Kidney (tissue), 14 donors: ENCODE data around the gene C13orf46. TPM values are rescaled to one million over a fixed set of nuclear protein-coding genes. Genes with fewer than 3 reads are reported as not detected.

ENCODE experiments used
- DNase-seq, 5 donors: peaks; one replicate each; pipeline ENCODE4 v3.0.0-alpha.2; 2013 to 2020
- FAIRE-seq: peaks from 2 replicates; lab custom pipeline; 2012; peaks lifted over from hg19 to GRCh38; lab: Jason Lieb, UNC
- H3K27ac ChIP-seq, 2 donors: one replicate each; pipeline ENCODE4 v1.7.0; 2013; ENCODE audit warnings: low read depth in 2 of 2, low read length in 2 of 2, inconsistent platforms in 1 of 2
- H3K27me3 ChIP-seq: one replicate; pipeline ENCODE4 v1.7.1; 2013; ENCODE audit warnings: low read length, inconsistent platforms; ENCODE audit not compliant: control insufficient read depth, insufficient read depth
- H3K36me3 ChIP-seq, 3 donors: one replicate each; pipeline versions ENCODE4 v1.7.0 to v1.7.1; 2013; ENCODE audit warnings: low read length in 3 of 3, control low read depth in 1 of 3, inconsistent platforms in 1 of 3; ENCODE audit not compliant: insufficient read depth in 3 of 3, control insufficient read depth in 2 of 3
- H3K4me1 ChIP-seq, 3 donors: one replicate each; pipeline versions ENCODE4 v1.7.0 to v1.7.1; 2013; ENCODE audit warnings: low read length in 3 of 3, inconsistent platforms in 1 of 3, low read depth in 1 of 3; ENCODE audit not compliant: control insufficient read depth in 2 of 3, insufficient read depth in 2 of 3
- H3K4me3 ChIP-seq, 3 donors: one replicate each; pipeline versions ENCODE4 v1.7.0 to v1.8.1; 2013; ENCODE audit warnings: low read length in 3 of 3, control low read depth in 1 of 3, inconsistent platforms in 1 of 3
- H3K9ac ChIP-seq, 3 donors: one replicate each; pipeline versions ENCODE4 v1.7.0 to v1.7.1; 2013; ENCODE audit warnings: low read length in 3 of 3, control low read depth in 1 of 3, inconsistent platforms in 1 of 3
- H3K9me3 ChIP-seq, 3 donors: one replicate each; pipeline versions ENCODE4 v1.7.0 to v1.7.1; 2013; ENCODE audit warnings: low read length in 3 of 3, control low read depth in 1 of 3, inconsistent platforms in 1 of 3; ENCODE audit not compliant: control insufficient read depth in 2 of 3, insufficient read depth in 1 of 3
- intact Hi-C: fragments of 100-400 bp; cut with DNase I; formaldehyde crosslinking; loops from one replicate; pipeline ENCODE4 v1.11.1; 2022
- polyA plus RNA-seq: library from polyadenylated mRNA; stranded (reverse); fragments of 350-450 nt; fragmentation: Illumina TruSeq; extraction: RNeasy Lipid Tissue Mini Kit (QIAGEN cat#74804); gene quantifications from one replicate; pipeline ENCODE4 v1.2.3, GENCODE V29; 2014; ENCODE audit warnings: low read depth, low replicate concordance; ENCODE audit not compliant: insufficient read depth
- total RNA-seq: library from RNA; stranded (reverse); fragmentation: NEBNext Ultra II Directional; extraction: Animal tissue kit (Norgen Biotek cat#: 25700); gene quantifications from one replicate; pipeline ENCODE4 v1.2.1, GENCODE V29; 2021
- TF ChIP-seq, protein P1 (sequence below): IDR thresholded peaks from 3 replicates; pipeline ENCODE4 v1.5.1; 2012; ENCODE audit warnings: mild to moderate bottlenecking, moderate library complexity, borderline replicate concordance; ENCODE audit not compliant: insufficient read depth; ENCODE audit errors: extremely low read depth
- donor health status: control.
- donor health status: control.
- donor health status: control.
- donor health status: control.
- donor health status: control.
- donor health status: DM: yes; HTN: yes; CAD: no.
- donor health status: Normal renal cell carcinoma (clear cell type).

Gene C13orf46
- total and polyA plus RNA-seq, 2 donors from 2014 or later, result 1.1 TPM; not detected in 1

DNA sequence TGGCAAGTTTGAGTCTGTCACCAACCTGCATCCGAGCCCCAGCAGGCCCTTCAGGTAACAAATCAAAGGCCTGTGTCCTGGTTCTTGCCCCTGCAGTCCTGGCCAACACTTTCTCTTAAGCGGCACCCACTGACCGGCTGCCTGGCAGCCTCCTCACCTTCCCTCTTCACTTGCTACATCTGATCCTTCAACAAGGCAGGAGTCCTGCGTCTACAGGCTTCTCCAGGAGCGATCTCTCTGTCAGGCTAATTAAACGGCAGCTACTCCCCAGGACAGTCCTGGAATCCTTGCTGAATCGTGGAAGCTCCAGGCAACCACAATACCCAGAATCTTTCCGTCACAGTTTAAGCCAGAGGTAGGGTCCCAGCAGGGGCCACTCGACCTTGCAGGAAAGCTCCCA, 68.9 kb downstream of the C13orf46 start:
- H3K9ac ChIP-seq, result no peak overlapping the region
- H3K27me3 ChIP-seq, result no peaks in the 10 kb centered on the region
- peaks cover 0 to 3% (median 0%) of the 10 kb centered on the region in 3 donors for H3K4me1 ChIP-seq
- FAIRE-seq (no peak), DNase-seq (peak in 1 of 5 donors; percentile 2)
- H3K36me3 ChIP-seq, result no peaks in the 10 kb centered on the region
- intact Hi-C loops, result no loop called here
- no peak overlapping the region for H3K4me3 ChIP-seq
- TF ChIP-seq, protein P1, sequence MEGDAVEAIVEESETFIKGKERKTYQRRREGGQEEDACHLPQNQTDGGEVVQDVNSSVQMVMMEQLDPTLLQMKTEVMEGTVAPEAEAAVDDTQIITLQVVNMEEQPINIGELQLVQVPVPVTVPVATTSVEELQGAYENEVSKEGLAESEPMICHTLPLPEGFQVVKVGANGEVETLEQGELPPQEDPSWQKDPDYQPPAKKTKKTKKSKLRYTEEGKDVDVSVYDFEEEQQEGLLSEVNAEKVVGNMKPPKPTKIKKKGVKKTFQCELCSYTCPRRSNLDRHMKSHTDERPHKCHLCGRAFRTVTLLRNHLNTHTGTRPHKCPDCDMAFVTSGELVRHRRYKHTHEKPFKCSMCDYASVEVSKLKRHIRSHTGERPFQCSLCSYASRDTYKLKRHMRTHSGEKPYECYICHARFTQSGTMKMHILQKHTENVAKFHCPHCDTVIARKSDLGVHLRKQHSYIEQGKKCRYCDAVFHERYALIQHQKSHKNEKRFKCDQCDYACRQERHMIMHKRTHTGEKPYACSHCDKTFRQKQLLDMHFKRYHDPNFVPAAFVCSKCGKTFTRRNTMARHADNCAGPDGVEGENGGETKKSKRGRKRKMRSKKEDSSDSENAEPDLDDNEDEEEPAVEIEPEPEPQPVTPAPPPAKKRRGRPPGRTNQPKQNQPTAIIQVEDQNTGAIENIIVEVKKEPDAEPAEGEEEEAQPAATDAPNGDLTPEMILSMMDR, result no peak
- H3K9me3 ChIP-seq, result no peaks in the 10 kb centered on the region
- no peak overlapping the region for H3K27ac ChIP-seq

DNA sequence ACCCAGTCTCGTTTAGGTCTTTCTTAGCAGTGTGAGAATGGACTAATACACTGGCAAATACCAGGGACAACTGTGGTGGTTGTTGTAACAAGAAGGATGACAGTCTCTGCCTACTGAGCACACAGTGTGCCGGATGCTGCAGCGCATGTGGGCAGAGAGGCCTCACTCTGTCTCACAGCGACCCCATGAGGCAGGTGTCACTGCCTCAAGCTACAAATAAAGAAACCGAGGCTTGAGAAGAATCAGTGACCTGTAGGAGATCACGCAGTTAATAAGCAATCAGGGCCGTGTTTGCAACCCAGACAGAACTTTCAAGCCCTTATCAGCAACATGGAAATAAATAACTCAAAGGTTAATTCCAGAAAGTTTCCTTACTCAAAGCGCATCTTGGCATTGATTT, 69.5 kb downstream of the C13orf46 start:
- intact Hi-C loops, result no loop called here
- H3K4me1 ChIP-seq, result peaks cover 0 to 3% (median 0%) of the 10 kb centered on the region in 3 donors
- H3K9ac ChIP-seq, result no peak overlapping the region
- FAIRE-seq, result no peak
- H3K36me3 ChIP-seq, result no peaks in the 10 kb centered on the region
- no peak overlapping the region for H3K4me3 ChIP-seq
- DNase-seq, result peak in 1 of 5 donors; percentile 9
- H3K27ac ChIP-seq, result no peak overlapping the region
- H3K9me3 ChIP-seq, result no peaks in the 10 kb centered on the region
- no peaks in the 10 kb centered on the region for H3K27me3 ChIP-seq
- TF ChIP-seq, protein P1, result peak; percentile 49

DNA sequence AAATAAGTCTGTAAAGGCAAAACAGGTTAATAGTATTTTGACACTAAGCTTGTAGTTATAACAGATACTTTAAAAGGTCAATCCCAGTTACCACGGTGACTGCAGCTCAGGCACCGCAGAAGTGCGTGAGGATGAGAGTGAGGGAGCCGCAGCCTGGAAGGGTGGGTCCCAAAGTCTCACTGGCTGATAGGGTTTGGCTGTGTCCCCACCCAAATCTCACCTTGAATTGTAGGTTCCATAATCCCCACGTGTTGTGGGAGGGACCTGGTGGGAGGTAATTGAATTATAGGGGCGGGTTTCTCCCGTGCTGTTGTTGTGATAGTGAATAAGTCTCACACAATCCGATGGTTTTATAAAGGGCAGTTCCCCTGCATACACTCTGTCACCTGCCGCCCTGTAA, 70.0 kb downstream of the C13orf46 start:
- intact Hi-C loops, result no loop called here
- no peak for DNase-seq
- Histone ChIP-seq H3K36me3 (no peaks in the 10 kb centered on the region), H3K9me3 (no peaks in the 10 kb centered on the region), H3K27ac (no peak overlapping the region), H3K4me3 (no peak overlapping the region), H3K27me3 (no peaks in the 10 kb centered on the region), H3K9ac (no peak overlapping the region), H3K4me1 (peaks cover 0 to 3% (median 0%) of the 10 kb centered on the region in 3 donors)
- FAIRE-seq, result no peak
- TF ChIP-seq, protein P1, result no peak

Other genes with a start within 250 kb of the C13orf46 start
- gene TMEM255B, start 214.8 kb downstream of the C13orf46 start, total RNA-seq, result 29.3 TPM
- 11.9 TPM for gene TMEM255B, start 214.8 kb downstream of the C13orf46 start, polyA plus RNA-seq
- 83.5 TPM for gene GAS6, start 110.0 kb downstream of the C13orf46 start, total RNA-seq
- gene GAS6, start 110.0 kb downstream of the C13orf46 start, polyA plus RNA-seq, result 135 TPM
- gene RASA3, start 158.5 kb upstream of the C13orf46 start, total RNA-seq, result 28.8 TPM
- gene RASA3, start 158.5 kb upstream of the C13orf46 start, polyA plus RNA-seq, result 4.2 TPM
- gene CFAP97D2, start 205.2 kb upstream of the C13orf46 start, total RNA-seq, result not detected
- gene CFAP97D2, start 205.2 kb upstream of the C13orf46 start, polyA plus RNA-seq, result not detected